SU-DHL-6 (cell line): Measurements from ENCODE around the gene CELA1.

ENCODE experiments used
- H2AFZ ChIP-seq: fragments of 200-600 bp; sonication (generic); 2 replicates; pipeline ENCODE4 v1.6.1; 2014; ENCODE audit warnings: low read depth, mild to moderate bottlenecking, moderate library complexity, mixed read lengths, antibody characterized with exemption, low read length; ENCODE audit not compliant: severe bottlenecking
- H3F3A ChIP-seq: fragments of 200-600 bp; shearing (Covaris generic); 2 replicates; pipeline ENCODE4 v1.6.0; 2016; ENCODE audit warnings: antibody characterized with exemption, mild to moderate bottlenecking; ENCODE audit not compliant: insufficient read depth
- H3K27ac ChIP-seq: fragments of 200-600 bp; sonication (generic); 2 replicates; pipeline ENCODE4 v1.5.1; 2016; ENCODE audit warnings: low read depth, mild to moderate bottlenecking, low read length, moderate library complexity, mixed read lengths
- H3K27me3 ChIP-seq: fragments of 200-600 bp; sonication (generic), shearing (Covaris generic); 2 replicates; pipeline ENCODE4 v1.6.0; 2014; ENCODE audit warnings: mild to moderate bottlenecking, low read length
- H3K36me3 ChIP-seq: fragments of 200-600 bp; sonication (generic); 2 replicates; pipeline ENCODE4 v1.6.1; 2014; ENCODE audit warnings: mild to moderate bottlenecking, low read length, mixed read lengths
- H3K4me2 ChIP-seq: fragments of 300-600, 200-600 bp; shearing (Covaris generic), sonication (generic); 2 replicates; pipeline ENCODE4 v1.6.0; 2014; ENCODE audit warnings: low read length, low read depth, mild to moderate bottlenecking; ENCODE audit not compliant: poor library complexity, severe bottlenecking
- H3K4me3 ChIP-seq: fragments of 200-600 bp; sonication (generic); 2 replicates; pipeline ENCODE4 v1.5.1; 2014; ENCODE audit warnings: antibody characterized with exemption, low read length, mild to moderate bottlenecking, mixed read lengths; ENCODE audit not compliant: insufficient read depth, poor library complexity, severe bottlenecking
- H3K79me2 ChIP-seq: fragments of 200-600 bp; sonication (generic); 2 replicates; pipeline ENCODE4 v1.6.1; 2014; ENCODE audit warnings: mild to moderate bottlenecking, low read length, moderate library complexity; ENCODE audit not compliant: insufficient read depth
- H3K9ac ChIP-seq: fragments of 200-600 bp; sonication (generic); 2 replicates; pipeline ENCODE4 v1.7.0; 2014; ENCODE audit warnings: mild to moderate bottlenecking, low read length
- H3K9me2 ChIP-seq: fragments of 200-600 bp; sonication (generic); replicated peaks from 2 replicates; pipeline ENCODE4 v1.6.1; 2014; ENCODE audit warnings: low read length; ENCODE audit not compliant: insufficient read depth
- H3K9me3 ChIP-seq: fragments of 200-600 bp; sonication (generic); 2 replicates; pipeline ENCODE4 v1.6.1; 2014; ENCODE audit warnings: low read length, mixed read lengths; ENCODE audit not compliant: insufficient read depth
- H4K20me1 ChIP-seq: fragments of 200-600 bp; sonication (generic); 2 replicates; pipeline ENCODE4 v1.6.1; 2014; ENCODE audit warnings: low read depth, mild to moderate bottlenecking, antibody characterized with exemption, low read length, moderate library complexity, mixed read lengths
- EZH2phosphoT487 ChIP-seq: fragments of 200-600 bp; sonication (generic), shearing (Covaris generic); conservative IDR thresholded peaks from 2 replicates; pipeline ENCODE4 v1.6.1; 2018; ENCODE audit warnings: mild to moderate bottlenecking, antibody characterized with exemption, low read length, moderate library complexity, mixed read lengths
- TF ChIP-seq, protein P1 (sequence below): fragments of 200-600 bp; sonication (generic); IDR thresholded peaks from one replicate; pipeline ENCODE4 v1.5.1; 2017; ENCODE audit warnings: antibody characterized with exemption, mild to moderate bottlenecking, low read length, moderate library complexity; ENCODE audit not compliant: insufficient read depth, poor library complexity, severe bottlenecking

Gene CELA1

DNA sequence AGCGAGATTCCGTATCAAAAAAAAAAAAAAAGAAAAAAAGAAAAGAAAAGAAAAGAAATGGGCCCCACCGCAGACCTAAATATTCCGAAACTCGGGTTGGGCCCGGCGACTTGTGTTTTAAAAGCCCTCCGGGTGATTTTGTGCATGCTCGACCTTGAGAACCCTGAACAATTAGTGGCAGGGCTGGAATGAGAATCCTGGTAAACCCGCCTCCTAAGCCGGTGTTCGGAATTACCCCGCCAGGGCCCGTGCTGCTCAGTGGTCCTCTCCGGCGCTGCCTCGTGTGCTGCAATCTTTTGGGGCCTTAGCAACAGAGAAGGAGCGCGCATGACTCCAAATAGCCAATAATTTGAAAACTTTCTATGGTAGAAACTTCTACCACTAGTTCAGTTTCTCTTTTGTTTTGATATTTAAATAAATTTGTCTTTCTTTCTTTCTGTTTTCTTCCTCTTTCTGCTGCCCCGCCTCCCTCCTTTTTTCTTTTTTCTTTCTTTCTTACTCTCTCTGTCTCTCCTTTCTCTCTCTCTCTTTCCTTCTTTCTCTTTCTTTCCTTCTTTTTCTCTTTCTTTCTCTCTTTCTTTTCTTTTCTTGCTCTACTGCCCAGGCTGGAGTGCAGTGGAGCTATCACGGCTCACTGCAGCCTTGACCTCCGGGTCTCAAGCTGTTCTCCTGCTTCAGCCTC lies 46.2 kb upstream of the CELA1 start:
- Histone ChIP-seq H3K9me3 (no peaks in the 10 kb centered on the region), H3K4me3 (no peak overlapping the region), H3K79me2 (no peaks in the 10 kb centered on the region), H4K20me1 (no peaks in the 10 kb centered on the region), H3K9ac (no peak overlapping the region), H3K27me3 (no peaks in the 10 kb centered on the region), H3F3A (no peaks in the 10 kb centered on the region), H3K4me2 (no peak overlapping the region), H2AFZ (no peak overlapping the region), H3K9me2 (no peaks in the 10 kb centered on the region), H3K27ac (no peak overlapping the region), H3K36me3 (no peaks in the 10 kb centered on the region)
- TF ChIP-seq, protein P1, sequence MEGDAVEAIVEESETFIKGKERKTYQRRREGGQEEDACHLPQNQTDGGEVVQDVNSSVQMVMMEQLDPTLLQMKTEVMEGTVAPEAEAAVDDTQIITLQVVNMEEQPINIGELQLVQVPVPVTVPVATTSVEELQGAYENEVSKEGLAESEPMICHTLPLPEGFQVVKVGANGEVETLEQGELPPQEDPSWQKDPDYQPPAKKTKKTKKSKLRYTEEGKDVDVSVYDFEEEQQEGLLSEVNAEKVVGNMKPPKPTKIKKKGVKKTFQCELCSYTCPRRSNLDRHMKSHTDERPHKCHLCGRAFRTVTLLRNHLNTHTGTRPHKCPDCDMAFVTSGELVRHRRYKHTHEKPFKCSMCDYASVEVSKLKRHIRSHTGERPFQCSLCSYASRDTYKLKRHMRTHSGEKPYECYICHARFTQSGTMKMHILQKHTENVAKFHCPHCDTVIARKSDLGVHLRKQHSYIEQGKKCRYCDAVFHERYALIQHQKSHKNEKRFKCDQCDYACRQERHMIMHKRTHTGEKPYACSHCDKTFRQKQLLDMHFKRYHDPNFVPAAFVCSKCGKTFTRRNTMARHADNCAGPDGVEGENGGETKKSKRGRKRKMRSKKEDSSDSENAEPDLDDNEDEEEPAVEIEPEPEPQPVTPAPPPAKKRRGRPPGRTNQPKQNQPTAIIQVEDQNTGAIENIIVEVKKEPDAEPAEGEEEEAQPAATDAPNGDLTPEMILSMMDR: no peak
- TF ChIP-seq EZH2phosphoT487: no peak

DNA sequence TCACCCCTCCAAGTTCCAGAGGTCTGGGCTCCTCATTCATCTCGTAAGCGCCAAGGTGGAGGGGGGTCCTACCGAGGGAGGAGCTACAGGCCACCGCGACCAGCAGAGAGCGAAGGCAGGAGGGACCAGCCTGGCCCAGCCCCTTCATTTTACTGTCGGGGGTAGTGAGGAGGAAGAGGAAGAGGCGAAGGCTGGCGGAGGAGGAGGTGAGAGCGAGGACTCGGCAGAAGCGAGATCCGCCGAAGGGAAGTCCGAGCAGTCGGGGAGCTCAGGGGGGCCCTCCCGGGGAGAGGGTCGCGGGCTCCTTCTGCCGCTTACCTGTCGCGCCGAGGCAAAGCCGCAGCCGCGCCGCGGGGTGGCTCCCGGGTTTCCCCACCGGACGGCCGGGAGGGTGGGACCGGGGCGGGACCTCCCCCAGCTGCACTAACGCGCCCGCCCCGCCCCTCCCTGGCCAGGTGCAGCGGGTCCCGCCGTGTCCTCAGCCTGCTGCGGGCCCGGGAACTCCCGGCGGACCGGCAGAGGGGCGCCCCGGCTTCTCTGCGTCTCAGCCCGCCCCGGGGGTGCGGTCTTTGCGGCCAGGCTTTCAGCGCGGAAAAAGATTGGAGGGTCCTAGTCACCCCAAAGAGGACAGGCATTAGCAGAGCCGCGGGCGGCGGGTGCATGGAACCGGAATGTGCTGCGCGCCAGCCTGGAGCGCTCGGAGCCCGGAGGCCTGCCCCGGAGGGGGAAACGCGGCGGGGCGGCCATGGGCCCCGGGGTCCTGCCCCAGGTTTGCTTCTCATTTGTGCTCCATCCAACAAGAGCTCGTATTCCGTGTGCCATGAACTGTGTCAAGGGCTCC lies 45.0 kb upstream of the CELA1 start, which contains the start of gene GALNT6:
Gene GALNT6 (minus strand): TSS at position 124 of the 841 bp plus-strand sequence. CDS start 11,625 bp downstream, outside the sequence.
- Histone ChIP-seq H3K9ac (peak within 1 kb of the TSS; percentile 59), H3K4me3 (peak within 1 kb of the TSS; percentile 63), H3K9me2 (no peaks in the 10 kb centered on the region), H3K27me3 (no peaks in the 10 kb centered on the region), H3K79me2 (no peaks in the 10 kb centered on the region), H4K20me1 (no peaks in the 10 kb centered on the region), H3K27ac (peak within 1 kb of the TSS; percentile 31), H3K36me3 (no peaks in the 10 kb centered on the region), H3F3A (no peaks in the 10 kb centered on the region), H3K9me3 (no peaks in the 10 kb centered on the region), H2AFZ (peak within 1 kb of the TSS; percentile 78), H3K4me2 (peak within 1 kb of the TSS; percentile 65)
- TF ChIP-seq, protein P1: no peak
- no peak for TF ChIP-seq EZH2phosphoT487

DNA sequence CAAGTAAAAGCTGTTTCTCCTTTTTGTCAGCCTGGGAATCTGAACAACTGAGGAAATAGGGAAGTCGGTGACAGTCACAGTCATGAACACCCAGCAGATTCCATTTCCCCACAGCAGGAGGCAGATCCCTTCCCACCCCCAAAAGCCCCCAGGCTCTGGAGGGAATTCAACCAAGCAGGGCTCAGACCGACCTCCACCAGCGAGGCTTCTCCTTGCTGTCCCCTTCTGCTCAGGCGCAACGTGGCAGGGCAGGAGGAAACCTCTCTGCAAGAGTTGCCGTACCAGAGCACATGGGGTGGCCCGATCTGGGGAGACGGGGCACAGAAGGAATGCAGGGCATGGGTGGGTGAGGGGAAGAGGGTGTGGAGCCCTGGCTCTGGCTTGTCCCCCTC lies 44.4 kb upstream of the CELA1 start:
- Histone ChIP-seq H3K27me3 (no peaks in the 10 kb centered on the region), H3K9me2 (no peaks in the 10 kb centered on the region), H3K9me3 (no peaks in the 10 kb centered on the region), H3K27ac (0 out of 2 replicates have a peak overlapping the region, but pooled peaks have one; percentile 31), H2AFZ (peak overlapping the region; percentile 78), H4K20me1 (no peaks in the 10 kb centered on the region), H3K9ac (peak overlapping the region; percentile 59), H3K79me2 (no peaks in the 10 kb centered on the region), H3K4me2 (peak overlapping the region; percentile 65), H3K4me3 (peak overlapping the region; percentile 63), H3K36me3 (no peaks in the 10 kb centered on the region), H3F3A (no peaks in the 10 kb centered on the region)
- TF ChIP-seq, protein P1: no peak
- no peak for TF ChIP-seq EZH2phosphoT487
